ENCODE results near the gene LAPTM4A.

DNA sequence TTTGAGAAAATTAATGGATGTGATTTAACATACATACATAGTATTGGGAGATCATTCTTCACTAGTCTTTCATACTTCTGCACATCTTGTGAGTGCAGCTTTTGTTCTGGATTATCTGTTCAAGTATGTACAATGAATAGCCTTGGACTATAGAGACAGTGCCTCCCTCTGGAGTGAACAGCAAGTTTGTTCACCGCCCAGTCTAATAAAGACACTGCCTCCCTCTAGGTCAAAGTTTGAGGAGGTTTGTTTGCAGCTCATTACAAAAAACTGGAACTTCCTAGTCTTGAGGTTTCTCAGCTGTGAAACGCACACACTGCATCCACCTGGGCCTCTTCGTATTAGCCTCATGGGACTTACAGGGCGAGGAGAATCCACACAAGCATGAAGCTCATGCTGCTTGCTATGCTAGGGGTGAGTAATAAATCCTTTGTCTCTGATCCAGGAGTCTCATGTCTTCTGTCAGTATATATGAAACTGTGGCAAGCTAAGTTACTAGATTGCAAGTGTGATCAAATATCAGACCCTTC is 26.0 kb upstream of the LAPTM4A start:
- TF ChIP-seq, protein P1, sequence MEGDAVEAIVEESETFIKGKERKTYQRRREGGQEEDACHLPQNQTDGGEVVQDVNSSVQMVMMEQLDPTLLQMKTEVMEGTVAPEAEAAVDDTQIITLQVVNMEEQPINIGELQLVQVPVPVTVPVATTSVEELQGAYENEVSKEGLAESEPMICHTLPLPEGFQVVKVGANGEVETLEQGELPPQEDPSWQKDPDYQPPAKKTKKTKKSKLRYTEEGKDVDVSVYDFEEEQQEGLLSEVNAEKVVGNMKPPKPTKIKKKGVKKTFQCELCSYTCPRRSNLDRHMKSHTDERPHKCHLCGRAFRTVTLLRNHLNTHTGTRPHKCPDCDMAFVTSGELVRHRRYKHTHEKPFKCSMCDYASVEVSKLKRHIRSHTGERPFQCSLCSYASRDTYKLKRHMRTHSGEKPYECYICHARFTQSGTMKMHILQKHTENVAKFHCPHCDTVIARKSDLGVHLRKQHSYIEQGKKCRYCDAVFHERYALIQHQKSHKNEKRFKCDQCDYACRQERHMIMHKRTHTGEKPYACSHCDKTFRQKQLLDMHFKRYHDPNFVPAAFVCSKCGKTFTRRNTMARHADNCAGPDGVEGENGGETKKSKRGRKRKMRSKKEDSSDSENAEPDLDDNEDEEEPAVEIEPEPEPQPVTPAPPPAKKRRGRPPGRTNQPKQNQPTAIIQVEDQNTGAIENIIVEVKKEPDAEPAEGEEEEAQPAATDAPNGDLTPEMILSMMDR (IDR thresholded peaks at IDR 0.05; ENCODE audit: insufficient read depth, low read length) = no peak
- no peak for TF ChIP-seq SPI1 (IDR thresholded peaks at IDR 0.05; ENCODE audit: borderline replicate concordance, low read depth)
